Measurements from ENCODE around the gene GRM8. TPM values are rescaled to one million over a fixed set of nuclear protein-coding genes. Genes with fewer than 3 reads are reported as not detected.

Gene GRM8
- total RNA-seq, 1 experiment from 2014 or later, result not detected

GRCh38 chr7:126723966-126724544, 528.7 kb downstream of the GRM8 start:
- Histone ChIP-seq H3K36me3 (ENCODE audit: insufficient read depth, low read length) (no peaks in the 10 kb centered on the region), H2AFZ (ENCODE audit: low read length) (no peak overlapping the region), H3K9me3 (ENCODE audit: low read length) (no peaks in the 10 kb centered on the region), H3K4me2 (ENCODE audit: low read depth, low read length, poor library complexity, severe bottlenecking) (no peak overlapping the region), H3K4me1 (ENCODE audit: low read length) (no peaks in the 10 kb centered on the region), H3K9me2 (replicated peaks; ENCODE audit: insufficient read depth, low read length) (no peaks in the 10 kb centered on the region), H3K27me3 (ENCODE audit: low read length) (no peaks in the 10 kb centered on the region), H3K27ac (ENCODE audit: low read length) (no peak overlapping the region), H3K9ac (ENCODE audit: low read length) (no peak overlapping the region), H3K79me2 (ENCODE audit: low read length) (no peaks in the 10 kb centered on the region), H3K4me3 (ENCODE audit: low read length) (no peak overlapping the region), H4K20me1 (ENCODE audit: insufficient read depth, low read depth, low read length) (no peaks in the 10 kb centered on the region)
- DNase-seq, result no peak

GRCh38 chr7:126720232-126720631, 532.5 kb downstream of the GRM8 start:
- no peak overlapping the region for H2AFZ ChIP-seq (ENCODE audit: low read length)
- no peak overlapping the region for H3K27ac ChIP-seq (ENCODE audit: low read length)
- no peak overlapping the region for H3K4me3 ChIP-seq (ENCODE audit: low read length)
- no peaks in the 10 kb centered on the region for H4K20me1 ChIP-seq (ENCODE audit: insufficient read depth, low read depth, low read length)
- no peaks in the 10 kb centered on the region for H3K9me2 ChIP-seq (replicated peaks; ENCODE audit: insufficient read depth, low read length)
- no peak overlapping the region for H3K9ac ChIP-seq (ENCODE audit: low read length)
- no peaks in the 10 kb centered on the region for H3K36me3 ChIP-seq (ENCODE audit: insufficient read depth, low read length)
- no peaks in the 10 kb centered on the region for H3K9me3 ChIP-seq (ENCODE audit: low read length)
- H3K79me2 ChIP-seq (ENCODE audit: low read length), result no peaks in the 10 kb centered on the region
- no peaks in the 10 kb centered on the region for H3K4me1 ChIP-seq (ENCODE audit: low read length)
- H3K27me3 ChIP-seq (ENCODE audit: low read length), result no peaks in the 10 kb centered on the region
- DNase-seq, result no peak
- no peak overlapping the region for H3K4me2 ChIP-seq (ENCODE audit: low read depth, low read length, poor library complexity, severe bottlenecking)

GRCh38 chr7:126718419-126718818, 534.3 kb downstream of the GRM8 start:
- no peak for DNase-seq

GRCh38 chr7:126716321-126716720, 536.4 kb downstream of the GRM8 start:
- no peak overlapping the region for H3K27ac ChIP-seq (ENCODE audit: low read length)
- no peak overlapping the region for H3K4me2 ChIP-seq (ENCODE audit: low read depth, low read length, poor library complexity, severe bottlenecking)
- no peaks in the 10 kb centered on the region for H3K9me2 ChIP-seq (replicated peaks; ENCODE audit: insufficient read depth, low read length)
- no peak for DNase-seq
- no peak overlapping the region for H3K4me3 ChIP-seq (ENCODE audit: low read length)
- H3K36me3 ChIP-seq (ENCODE audit: insufficient read depth, low read length), result no peaks in the 10 kb centered on the region
- H3K27me3 ChIP-seq (ENCODE audit: low read length), result no peaks in the 10 kb centered on the region
- no peaks in the 10 kb centered on the region for H3K79me2 ChIP-seq (ENCODE audit: low read length)
- no peak overlapping the region for H3K9ac ChIP-seq (ENCODE audit: low read length)
- H3K9me3 ChIP-seq (ENCODE audit: low read length), result peaks cover 3% of the 10 kb centered on the region; the same call in 1 of the 2 replicates
- no peaks in the 10 kb centered on the region for H4K20me1 ChIP-seq (ENCODE audit: insufficient read depth, low read depth, low read length)
- no peaks in the 10 kb centered on the region for H3K4me1 ChIP-seq (ENCODE audit: low read length)
- no peak overlapping the region for H2AFZ ChIP-seq (ENCODE audit: low read length)

More at GRCh38 chr7:126718419-126718818, 534.3 kb downstream of the GRM8 start:
- H3K36me3 ChIP-seq (ENCODE audit: insufficient read depth, low read length), result no peaks in the 10 kb centered on the region
- H3K9me2 ChIP-seq (replicated peaks; ENCODE audit: insufficient read depth, low read length), result no peaks in the 10 kb centered on the region
- no peak overlapping the region for H2AFZ ChIP-seq (ENCODE audit: low read length)
- H3K79me2 ChIP-seq (ENCODE audit: low read length), result no peaks in the 10 kb centered on the region
- H3K4me3 ChIP-seq (ENCODE audit: low read length), result no peak overlapping the region
- no peaks in the 10 kb centered on the region for H3K27me3 ChIP-seq (ENCODE audit: low read length)
- no peak overlapping the region for H3K4me2 ChIP-seq (ENCODE audit: low read depth, low read length, poor library complexity, severe bottlenecking)
- no peak overlapping the region for H3K9ac ChIP-seq (ENCODE audit: low read length)
- no peaks in the 10 kb centered on the region for H3K9me3 ChIP-seq (ENCODE audit: low read length)
- H3K27ac ChIP-seq (ENCODE audit: low read length), result no peak overlapping the region
- H3K4me1 ChIP-seq (ENCODE audit: low read length), result no peaks in the 10 kb centered on the region
- no peaks in the 10 kb centered on the region for H4K20me1 ChIP-seq (ENCODE audit: insufficient read depth, low read depth, low read length)

GRCh38 chr7:126715076-126715475, 537.7 kb downstream of the GRM8 start:
- no peak overlapping the region for H3K4me3 ChIP-seq (ENCODE audit: low read length)
- H3K4me1 ChIP-seq (ENCODE audit: low read length), result no peaks in the 10 kb centered on the region
- H3K4me2 ChIP-seq (ENCODE audit: low read depth, low read length, poor library complexity, severe bottlenecking), result no peak overlapping the region
- DNase-seq, result no peak
- no peaks in the 10 kb centered on the region for H3K9me2 ChIP-seq (replicated peaks; ENCODE audit: insufficient read depth, low read length)
- no peaks in the 10 kb centered on the region for H3K27me3 ChIP-seq (ENCODE audit: low read length)
- H3K9me3 ChIP-seq (ENCODE audit: low read length), result peaks cover 3% of the 10 kb centered on the region; the same call in 1 of the 2 replicates
- no peaks in the 10 kb centered on the region for H3K36me3 ChIP-seq (ENCODE audit: insufficient read depth, low read length)
- no peak overlapping the region for H3K9ac ChIP-seq (ENCODE audit: low read length)
- no peaks in the 10 kb centered on the region for H4K20me1 ChIP-seq (ENCODE audit: insufficient read depth, low read depth, low read length)
- H3K79me2 ChIP-seq (ENCODE audit: low read length), result no peaks in the 10 kb centered on the region
- H3K27ac ChIP-seq (ENCODE audit: low read length), result no peak overlapping the region
- H2AFZ ChIP-seq (ENCODE audit: low read length), result no peak overlapping the region

GRCh38 chr7:126702242-126703016, 550.3 kb downstream of the GRM8 start:
- DNase-seq, result no peak
- no peak overlapping the region for H3K9ac ChIP-seq (ENCODE audit: low read length)
- no peaks in the 10 kb centered on the region for H3K27me3 ChIP-seq (ENCODE audit: low read length)
- no peak overlapping the region for H2AFZ ChIP-seq (ENCODE audit: low read length)
- H3K36me3 ChIP-seq (ENCODE audit: insufficient read depth, low read length), result no peaks in the 10 kb centered on the region
- no peaks in the 10 kb centered on the region for H3K79me2 ChIP-seq (ENCODE audit: low read length)
- H3K4me1 ChIP-seq (ENCODE audit: low read length), result peaks cover 41% of the 10 kb centered on the region
- no peaks in the 10 kb centered on the region for H3K9me2 ChIP-seq (replicated peaks; ENCODE audit: insufficient read depth, low read length)
- no peak overlapping the region for H3K4me3 ChIP-seq (ENCODE audit: low read length)
- no peak overlapping the region for H3K27ac ChIP-seq (ENCODE audit: low read length)
- H3K4me2 ChIP-seq (ENCODE audit: low read depth, low read length, poor library complexity, severe bottlenecking), result no peak overlapping the region
- no peaks in the 10 kb centered on the region for H3K9me3 ChIP-seq (ENCODE audit: low read length)
- H4K20me1 ChIP-seq (ENCODE audit: insufficient read depth, low read depth, low read length), result no peaks in the 10 kb centered on the region

GRCh38 chr7:126700807-126701604, 551.7 kb downstream of the GRM8 start:
- no peaks in the 10 kb centered on the region for H4K20me1 ChIP-seq (ENCODE audit: insufficient read depth, low read depth, low read length)
- H2AFZ ChIP-seq (ENCODE audit: low read length), result peak overlapping the region; percentile 58; the same call in 1 of the 2 replicates
- DNase-seq, result peak; percentile 85
- no peaks in the 10 kb centered on the region for H3K9me2 ChIP-seq (replicated peaks; ENCODE audit: insufficient read depth, low read length)
- H3K4me1 ChIP-seq (ENCODE audit: low read length), result peaks cover 41% of the 10 kb centered on the region
- no peak overlapping the region for H3K4me3 ChIP-seq (ENCODE audit: low read length)
- H3K27ac ChIP-seq (ENCODE audit: low read length), result peak overlapping the region; percentile 53; the same call in 1 of the 2 replicates
- no peak overlapping the region for H3K9ac ChIP-seq (ENCODE audit: low read length)
- H3K4me2 ChIP-seq (ENCODE audit: low read depth, low read length, poor library complexity, severe bottlenecking), result peak overlapping the region; percentile 45
- no peaks in the 10 kb centered on the region for H3K36me3 ChIP-seq (ENCODE audit: insufficient read depth, low read length)
- no peaks in the 10 kb centered on the region for H3K9me3 ChIP-seq (ENCODE audit: low read length)
- no peaks in the 10 kb centered on the region for H3K79me2 ChIP-seq (ENCODE audit: low read length)
- H3K27me3 ChIP-seq (ENCODE audit: low read length), result no peaks in the 10 kb centered on the region

- Histone ChIP-seq H3K9me3 (ENCODE audit: low read length) (no peaks in the 10 kb centered on the region), H3K27ac (ENCODE audit: low read length) (peak overlapping the region; percentile 53), H3K27me3 (ENCODE audit: low read length) (no peaks in the 10 kb centered on the region), H3K79me2 (ENCODE audit: low read length) (no peaks in the 10 kb centered on the region), H3K9me2 (replicated peaks; ENCODE audit: insufficient read depth, low read length) (no peaks in the 10 kb centered on the region), H3K9ac (ENCODE audit: low read length) (no peak overlapping the region), H3K4me1 (ENCODE audit: low read length) (peaks cover 41% of the 10 kb centered on the region), H3K4me3 (ENCODE audit: low read length) (no peak overlapping the region), H3K4me2 (ENCODE audit: low read depth, low read length, poor library complexity, severe bottlenecking) (peak overlapping the region; percentile 45), H2AFZ (ENCODE audit: low read length) (no peak overlapping the region), H3K36me3 (ENCODE audit: insufficient read depth, low read length) (no peaks in the 10 kb centered on the region), H4K20me1 (ENCODE audit: insufficient read depth, low read depth, low read length) (no peaks in the 10 kb centered on the region)
- peak; percentile 50 for DNase-seq
These were observed 553.0 kb downstream of the GRM8 start for GRCh38 chr7:126699707-126700106.
